Measurements from ENCODE around the gene AAGAB.
"Not testable (repeated sequence)": the region's sequence is repeated elsewhere in the genome, so short reads cannot be mapped to it uniquely, and the experiment has no call there.

The AAGAB gene

GRCh38 chr15:67253101-67253500, 1.4 kb downstream of the AAGAB start:
- DNase-seq (ENCODE audit: low spot score), result no peak

- no peak for DNase-seq (ENCODE audit: low spot score)
These were observed 3.1 kb downstream of the AAGAB start for GRCh38 chr15:67251318-67251717.

- no peak for DNase-seq (ENCODE audit: low spot score)
These were observed 4.6 kb downstream of the AAGAB start for GRCh38 chr15:67249830-67250229.

- DNase-seq (ENCODE audit: low spot score), result peak; percentile 17
These were observed 6.4 kb downstream of the AAGAB start for GRCh38 chr15:67248011-67248505.

- not testable (repeated sequence) for DNase-seq (ENCODE audit: low spot score)
These were observed 7.9 kb downstream of the AAGAB start for GRCh38 chr15:67246606-67247005.

- no peak for DNase-seq (ENCODE audit: low spot score)
These were observed 9.4 kb downstream of the AAGAB start for GRCh38 chr15:67244971-67245478.

- DNase-seq (ENCODE audit: low spot score), result peak; percentile 33
These were observed 11.8 kb downstream of the AAGAB start for GRCh38 chr15:67242708-67243111.

GRCh38 chr15:67241132-67241855, 13.2 kb downstream of the AAGAB start:
- DNase-seq (ENCODE audit: low spot score), result no peak

GRCh38 chr15:67240235-67241131, 14.0 kb downstream of the AAGAB start:
- DNase-seq (ENCODE audit: low spot score), result no peak

- DNase-seq (ENCODE audit: low spot score), result no peak
These were observed 21.9 kb downstream of the AAGAB start for GRCh38 chr15:67232591-67232990.

- DNase-seq (ENCODE audit: low spot score), result no peak
These were observed 24.0 kb downstream of the AAGAB start for GRCh38 chr15:67230504-67230903.

- no peak for DNase-seq (ENCODE audit: low spot score)
These were observed 26.2 kb downstream of the AAGAB start for GRCh38 chr15:67228286-67228685.

- no peak for DNase-seq (ENCODE audit: low spot score)
These were observed 26.6 kb downstream of the AAGAB start for GRCh38 chr15:67227846-67228245.

GRCh38 chr15:67227431-67227830, 27.0 kb downstream of the AAGAB start:
- no peak for DNase-seq (ENCODE audit: low spot score)

GRCh38 chr15:67225336-67225735, 29.1 kb downstream of the AAGAB start:
- peak; percentile 47 for DNase-seq (ENCODE audit: low spot score)

GRCh38 chr15:67224889-67225288, 29.6 kb downstream of the AAGAB start:
- no peak for DNase-seq (ENCODE audit: low spot score)

- no peak for DNase-seq (ENCODE audit: low spot score)
These were observed 35.2 kb downstream of the AAGAB start for GRCh38 chr15:67219288-67219687.

GRCh38 chr15:67218428-67218827, 36.0 kb downstream of the AAGAB start:
- DNase-seq (ENCODE audit: low spot score), result no peak

- DNase-seq (ENCODE audit: low spot score), result no peak
These were observed 37.6 kb downstream of the AAGAB start for GRCh38 chr15:67216859-67217258.

GRCh38 chr15:67215102-67215501, 39.4 kb downstream of the AAGAB start:
- no peak for DNase-seq (ENCODE audit: low spot score)

- DNase-seq (ENCODE audit: low spot score), result no peak
These were observed 41.6 kb downstream of the AAGAB start for GRCh38 chr15:67212684-67213367.

- DNase-seq (ENCODE audit: low spot score), result no peak
These were observed 43.8 kb downstream of the AAGAB start for GRCh38 chr15:67210555-67211168.

Data from AG20443 (cell line).